Spinal cord (tissue), 10 donors: ENCODE results near the gene ZC3H12C. TPM values are rescaled to one million over a fixed set of nuclear protein-coding genes. Genes with fewer than 3 reads are reported as not detected.

ENCODE experiments used
- DNase-seq, 6 donors: peaks; one replicate each; pipeline versions ENCODE4 v3.0.0 to v3.0.0-alpha.2; 2013 to 2015; ENCODE audit warnings: low spot score in 6 of 6, low read depth in 4 of 6
- H3K27ac ChIP-seq: one replicate; pipeline ENCODE4 v1.5.1; 2013; ENCODE audit warnings: low read depth, low read length, control low read depth
- H3K27me3 ChIP-seq: one replicate; pipeline ENCODE4 v1.6.1; 2013; ENCODE audit warnings: low read length; ENCODE audit not compliant: control insufficient read depth, insufficient read depth
- H3K36me3 ChIP-seq: one replicate; pipeline ENCODE4 v1.6.1; 2013; ENCODE audit warnings: low read length; ENCODE audit not compliant: control insufficient read depth, insufficient read depth
- H3K4me1 ChIP-seq: one replicate; pipeline ENCODE4 v1.6.1; 2013; ENCODE audit warnings: low read length; ENCODE audit not compliant: control insufficient read depth, insufficient read depth
- H3K4me3 ChIP-seq: one replicate; pipeline ENCODE4 v1.5.1; 2013; ENCODE audit warnings: low read depth, low read length, control low read depth
- H3K9me3 ChIP-seq: one replicate; pipeline ENCODE4 v1.6.1; 2013; ENCODE audit warnings: low read length; ENCODE audit not compliant: control insufficient read depth, insufficient read depth
- WGBS: methylation state at CpG from one replicate; pipeline ENCODE4 v1.1.5; 2013; ENCODE audit warnings: missing lambda C conversion rate; ENCODE audit not compliant: insufficient coverage; 5-methylcytosine and 5-hydroxymethylcytosine counted together
- polyA plus RNA-seq, 2 donors: library from polyadenylated mRNA; unstranded; fragments of 120-200 nt; gene quantifications; one replicate each; pipeline ENCODE4 v1.2.1, GENCODE V29; 2013; ENCODE audit not compliant: insufficient read length in 2 of 2
- total RNA-seq, 2 donors: library from RNA; depleted of rRNA in 1 of 2; stranded (reverse); fragments of 120-200 nt in 1 of 2; fragments of >200 nt in 1 of 2; gene quantifications; one replicate each; pipeline versions ENCODE4 v1.2.3 to v1.2.4, GENCODE V29; 2013 to 2014
- donor health status: healthy.

ZC3H12C gene
- total and polyA plus RNA-seq, 4 donors, result 6.8 to 16.6 (median 12.3) TPM

GRCh38 chr11:110095554-110095953, 2.4 kb downstream of the ZC3H12C start:
- no peak for DNase-seq
- Histone ChIP-seq H3K4me3 (no peak overlapping the region), H3K36me3 (no peaks in the 10 kb centered on the region), H3K9me3 (no peaks in the 10 kb centered on the region), H3K27ac (no peak overlapping the region), H3K27me3 (no peaks in the 10 kb centered on the region), H3K4me1 (peaks cover 10% of the 10 kb centered on the region)
- 78% methylated on average over 3 of the region's 5 CpGs for WGBS

GRCh38 chr11:110096496-110096895, 3.3 kb downstream of the ZC3H12C start:
- Histone ChIP-seq H3K4me3 (no peak overlapping the region), H3K4me1 (peaks cover 11% of the 10 kb centered on the region), H3K27ac (no peak overlapping the region), H3K36me3 (no peaks in the 10 kb centered on the region), H3K9me3 (no peaks in the 10 kb centered on the region), H3K27me3 (no peaks in the 10 kb centered on the region)
- WGBS, result 73% methylated on average over 2 of the region's 5 CpGs
- no peak for DNase-seq

DNA sequence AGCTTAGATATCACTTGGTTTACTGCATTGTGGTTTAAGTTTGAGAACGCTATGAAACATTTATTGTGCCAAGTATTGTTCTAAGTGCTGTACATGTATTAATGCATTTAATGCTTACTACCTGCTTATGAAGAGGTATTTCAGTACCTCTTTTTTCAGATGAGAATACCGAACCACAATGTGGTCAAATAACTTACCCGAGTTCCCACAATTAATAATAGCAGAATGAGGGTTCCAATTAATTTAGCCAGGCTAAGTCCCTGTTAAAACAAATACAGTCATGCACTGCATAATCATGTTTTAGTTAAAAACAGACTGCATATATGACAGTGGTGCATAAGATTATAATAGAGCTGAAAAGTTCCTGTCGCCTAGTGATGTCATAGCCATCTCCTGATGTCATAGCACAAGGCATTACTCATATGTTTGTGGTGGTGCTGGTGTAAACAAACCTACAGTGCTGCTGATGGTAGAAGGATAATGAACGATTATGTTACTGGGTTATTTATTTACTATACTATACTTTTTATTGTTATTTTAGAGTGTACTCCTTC, 4.3 kb downstream of the ZC3H12C start:
- Histone ChIP-seq H3K4me3 (no peak overlapping the region), H3K9me3 (no peaks in the 10 kb centered on the region), H3K27me3 (no peaks in the 10 kb centered on the region), H3K27ac (no peak overlapping the region), H3K4me1 (peaks cover 6% of the 10 kb centered on the region), H3K36me3 (no peaks in the 10 kb centered on the region)
- no CpG with 5 or more reads among the region's 5 CpGs for WGBS
- DNase-seq, result no peak

GRCh38 chr11:110098645-110099044, 5.5 kb downstream of the ZC3H12C start:
- H3K9me3 ChIP-seq, result no peaks in the 10 kb centered on the region
- DNase-seq, result no peak
- no peaks in the 10 kb centered on the region for H3K27me3 ChIP-seq
- no peak overlapping the region for H3K4me3 ChIP-seq
- no CpG with 5 or more reads among the region's 1 CpG for WGBS
- no peaks in the 10 kb centered on the region for H3K36me3 ChIP-seq
- H3K4me1 ChIP-seq, result peaks cover 6% of the 10 kb centered on the region
- no peak overlapping the region for H3K27ac ChIP-seq

DNA sequence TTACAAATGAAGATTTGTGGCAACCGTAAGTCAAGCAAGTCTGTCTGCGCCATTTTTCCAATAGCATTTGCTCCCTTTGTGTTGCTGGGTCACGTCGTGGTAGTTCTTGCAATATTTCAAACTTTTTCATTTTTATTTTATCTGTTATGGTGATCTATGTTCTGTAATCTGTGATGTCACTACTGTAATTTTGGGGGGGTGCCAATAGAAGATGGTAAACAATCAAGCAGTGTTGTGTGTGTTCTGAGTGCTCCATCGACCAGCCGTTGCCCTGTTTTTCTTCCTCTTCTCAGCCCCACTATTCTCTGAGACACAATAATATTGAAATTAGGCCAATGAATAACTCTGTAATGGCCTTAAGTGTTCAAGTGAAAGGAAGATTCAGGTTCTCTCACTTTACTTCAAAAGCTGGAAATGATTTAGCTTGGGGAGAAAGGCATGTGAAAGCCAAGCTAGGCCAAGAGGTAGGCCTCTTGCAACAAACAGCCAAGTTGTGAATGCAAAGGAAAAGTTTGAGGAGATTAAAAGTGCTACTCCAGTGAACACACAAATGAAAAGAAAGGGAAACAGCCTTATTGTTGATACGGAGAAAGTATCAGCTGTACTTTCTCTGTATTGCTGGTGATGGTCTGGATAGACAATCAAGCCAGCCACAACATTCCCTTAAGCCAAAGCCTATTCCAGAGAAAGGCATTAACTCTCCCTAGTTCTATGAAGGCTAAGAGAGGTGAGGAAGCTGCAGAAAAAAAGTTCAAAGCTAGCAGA, 7.5 kb downstream of the ZC3H12C start:
- peak in 2 of 6 donors; percentile 23 to 24 for DNase-seq
- no CpG with 5 or more reads among the region's 7 CpGs for WGBS
- no peak overlapping the region for H3K4me3 ChIP-seq
- H3K9me3 ChIP-seq, result no peaks in the 10 kb centered on the region
- peaks cover 4% of the 10 kb centered on the region for H3K4me1 ChIP-seq
- H3K27ac ChIP-seq, result peak overlapping the region; percentile 50
- H3K27me3 ChIP-seq, result no peaks in the 10 kb centered on the region
- no peaks in the 10 kb centered on the region for H3K36me3 ChIP-seq

DNA sequence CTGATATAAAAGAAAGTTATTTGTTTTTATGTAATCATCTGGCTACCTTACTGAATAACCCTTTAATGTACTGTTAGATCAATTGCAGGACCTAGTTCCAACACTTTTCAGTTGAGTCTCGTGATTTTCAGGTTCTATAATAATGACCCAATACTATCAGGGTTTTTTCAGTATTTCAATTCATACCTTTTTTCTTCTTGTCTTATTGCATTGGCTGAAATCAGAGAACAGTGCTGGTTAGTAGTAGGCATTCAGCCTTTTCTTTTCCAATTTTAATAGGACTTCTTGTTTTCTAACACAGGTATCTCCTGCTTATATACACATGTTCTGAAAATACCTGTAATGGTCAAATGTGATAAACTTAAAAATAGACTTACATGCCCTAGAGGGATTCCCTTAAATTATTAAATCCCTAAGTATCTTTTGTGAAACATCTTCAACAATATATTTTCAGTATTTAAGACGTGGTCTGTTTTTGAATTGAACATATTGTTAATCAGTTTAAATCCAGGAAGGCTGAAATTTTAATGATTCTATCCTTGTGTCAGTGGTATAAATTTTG, 13.6 kb downstream of the ZC3H12C start:
- Histone ChIP-seq H3K27me3 (no peaks in the 10 kb centered on the region), H3K4me3 (no peak overlapping the region), H3K4me1 (no peaks in the 10 kb centered on the region), H3K27ac (no peak overlapping the region), H3K9me3 (peaks cover 6% of the 10 kb centered on the region), H3K36me3 (no peaks in the 10 kb centered on the region)
- no peak for DNase-seq
- WGBS, result no CpG with 5 or more reads among the region's 2 CpGs

DNA sequence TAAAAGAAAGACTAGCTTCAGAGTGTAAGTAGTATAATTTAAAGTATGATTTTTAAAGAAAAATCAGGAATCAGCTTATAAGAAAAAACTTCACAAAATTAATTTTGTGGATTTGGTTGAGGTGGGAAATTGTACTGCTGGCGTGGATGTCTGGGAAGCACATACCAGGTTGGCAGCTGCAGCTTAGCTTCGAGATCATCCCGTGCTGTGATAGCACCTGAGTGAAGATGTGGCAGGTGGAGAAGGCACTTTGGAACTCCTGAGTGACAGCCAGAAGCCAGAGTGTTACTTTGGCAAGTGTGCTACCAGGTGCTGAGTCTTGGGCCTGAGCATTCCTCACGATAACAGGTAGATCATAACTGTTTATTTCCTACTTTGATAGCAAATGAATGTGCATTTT, 17.7 kb downstream of the ZC3H12C start:
- Histone ChIP-seq H3K4me3 (no peak overlapping the region), H3K27ac (no peak overlapping the region), H3K9me3 (peaks cover 6% of the 10 kb centered on the region), H3K4me1 (no peaks in the 10 kb centered on the region), H3K27me3 (no peaks in the 10 kb centered on the region), H3K36me3 (peaks cover 4% of the 10 kb centered on the region)
- WGBS, result 92% methylated on average over 3 of the region's 4 CpGs
- DNase-seq, result no peak

GRCh38 chr11:110112457-110112856, 19.3 kb downstream of the ZC3H12C start:
- H3K9me3 ChIP-seq, result no peaks in the 10 kb centered on the region
- DNase-seq, result no peak
- H3K4me3 ChIP-seq, result no peak overlapping the region
- peaks cover 4% of the 10 kb centered on the region for H3K36me3 ChIP-seq
- no peaks in the 10 kb centered on the region for H3K4me1 ChIP-seq
- no peaks in the 10 kb centered on the region for H3K27me3 ChIP-seq
- no peak overlapping the region for H3K27ac ChIP-seq
- 92% methylated on average over 2 of the region's 2 CpGs for WGBS

- H3K4me1 ChIP-seq, result no peaks in the 10 kb centered on the region
- DNase-seq, result no peak
- H3K4me3 ChIP-seq, result no peak overlapping the region
These were observed 20.3 kb downstream of the ZC3H12C start for GRCh38 chr11:110113505-110113904.

DNA sequence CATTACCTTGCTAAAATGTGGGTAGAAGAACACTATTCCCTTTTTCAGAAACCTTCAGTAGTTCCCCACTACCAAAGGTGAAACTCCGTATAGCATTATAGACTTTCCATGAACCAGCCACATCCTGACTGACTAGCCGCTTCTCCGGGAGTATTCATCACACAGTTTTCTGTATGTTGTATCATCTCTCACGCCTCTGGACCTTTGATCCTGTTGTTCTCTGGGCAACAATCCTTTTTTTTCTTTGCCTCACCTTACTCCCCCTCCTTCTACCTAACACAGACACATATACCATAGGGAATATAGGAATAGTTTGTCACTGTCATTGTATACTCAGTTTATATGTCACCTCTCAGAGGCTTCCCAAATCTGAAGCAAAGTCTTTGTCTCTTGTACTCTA, 20.8 kb downstream of the ZC3H12C start:
- H3K9me3 ChIP-seq, result no peaks in the 10 kb centered on the region
- H3K4me3 ChIP-seq, result no peak overlapping the region
- H3K27ac ChIP-seq, result no peak overlapping the region
- H3K27me3 ChIP-seq, result no peaks in the 10 kb centered on the region
- 93% methylated on average over 2 of the region's 4 CpGs for WGBS
- H3K4me1 ChIP-seq, result no peaks in the 10 kb centered on the region
- H3K36me3 ChIP-seq, result peaks cover 4% of the 10 kb centered on the region
- no peak for DNase-seq

More at GRCh38 chr11:110113505-110113904, 20.3 kb downstream of the ZC3H12C start:
- H3K36me3 ChIP-seq, result peaks cover 4% of the 10 kb centered on the region
- H3K27ac ChIP-seq, result no peak overlapping the region
- no peaks in the 10 kb centered on the region for H3K27me3 ChIP-seq
- no peaks in the 10 kb centered on the region for H3K9me3 ChIP-seq
